Stimulated activated CD8-positive, alpha-beta memory T cell treated with anti-CD3 and anti-CD28 coated beads, Interleukin-4, amount 100 ng/mL, for 48 hours (primary cell): ENCODE results near the gene EFEMP2.
A peak's percentile ranks its signal among the peaks of the same experiment; 100 is the strongest.

ENCODE experiments used
- DNase-seq: peaks from one replicate; pipeline ENCODE4 v3.0.0-alpha.2; 2020

The EFEMP2 gene

GRCh38 chr11:65900125-65900898 is 27.7 kb upstream of the EFEMP2 start, which contains the start of gene FOSL1:
TSS of gene FOSL1 (minus strand) at chr11:65900388. CDS start at chr11:65900339, 49 bp downstream.
- peak; percentile 95 for DNase-seq

GRCh38 chr11:65899356-65900124 is 26.9 kb upstream of the EFEMP2 start:
- peak; percentile 86 for DNase-seq

GRCh38 chr11:65898656-65899355 is 26.2 kb upstream of the EFEMP2 start:
- DNase-seq = no peak

GRCh38 chr11:65897020-65897471 is 24.4 kb upstream of the EFEMP2 start:
- DNase-seq = no peak

- DNase-seq = no peak
Observed at GRCh38 chr11:65896034-65896999, 23.7 kb upstream of the EFEMP2 start.

- no peak for DNase-seq
Observed at GRCh38 chr11:65895482-65895981, 22.9 kb upstream of the EFEMP2 start.

- peak; percentile 64 for DNase-seq
Observed at GRCh38 chr11:65894034-65894591, 21.5 kb upstream of the EFEMP2 start.

- DNase-seq = no peak
Observed at GRCh38 chr11:65892661-65893317, 20.2 kb upstream of the EFEMP2 start.

GRCh38 chr11:65892137-65892540 is 19.5 kb upstream of the EFEMP2 start:
- DNase-seq = peak; percentile 68

- peak; percentile 70 for DNase-seq
Observed at GRCh38 chr11:65891219-65892136, 18.9 kb upstream of the EFEMP2 start.

- peak; percentile 99 for DNase-seq
Observed at GRCh38 chr11:65890324-65891218, 18.0 kb upstream of the EFEMP2 start, which contains the start of gene CCDC85B. TSS of gene CCDC85B (plus strand) at chr11:65890673. CDS start at chr11:65890784, 111 bp downstream.

GRCh38 chr11:65888163-65888814 is 15.7 kb upstream of the EFEMP2 start, which contains the start of gene FIBP:
TSS of gene FIBP (minus strand) at chr11:65888471. CDS start at chr11:65888418, 53 bp downstream.
- DNase-seq = peak; percentile 97

- DNase-seq = no peak
Observed at GRCh38 chr11:65887723-65888162, 15.1 kb upstream of the EFEMP2 start.

GRCh38 chr11:65886826-65887722 is 14.5 kb upstream of the EFEMP2 start:
- DNase-seq = no peak

- no peak for DNase-seq
Observed at GRCh38 chr11:65885808-65886536, 13.4 kb upstream of the EFEMP2 start.

- DNase-seq = no peak
Observed at GRCh38 chr11:65885231-65885630, 12.6 kb upstream of the EFEMP2 start.
